GM19240 (cell line): ENCODE data around the gene KRTAP8-1.

ENCODE experiments used
- DNase-seq: peaks from one replicate; pipeline ENCODE4 v3.0.0; 2011; ENCODE audit warnings: low spot score; ENCODE audit not compliant: insufficient read length

KRTAP8-1 gene

DNA sequence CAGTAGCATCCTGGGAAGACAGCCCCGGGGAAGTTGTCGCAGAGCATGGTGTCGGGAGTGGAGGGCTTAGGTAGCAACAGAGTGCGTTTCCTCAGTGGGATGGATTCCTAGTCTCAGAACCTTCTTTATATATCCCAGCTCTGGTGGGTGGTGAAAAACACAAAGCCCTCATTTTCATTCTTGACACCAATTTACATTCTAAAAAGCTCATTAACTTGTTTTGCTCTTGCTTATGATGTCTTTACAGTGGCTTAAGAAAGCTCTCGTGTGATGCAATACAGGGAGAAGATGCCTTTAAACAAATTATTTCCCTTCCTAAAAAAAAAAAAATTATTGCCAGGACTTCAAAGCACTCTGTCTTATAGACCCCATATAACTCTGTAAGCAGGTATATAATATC lies at the start of gene KRTAP8-1:
Gene KRTAP8-1, minus strand, starts transcription at position 101 of the 400 bp plus-strand sequence. Its CDS starts 54 bp downstream, at position 47.
- no peak for DNase-seq

GRCh38 chr21:30847627-30848500 lies 34.8 kb upstream of the KRTAP8-1 start:
- DNase-seq, result no peak

DNA sequence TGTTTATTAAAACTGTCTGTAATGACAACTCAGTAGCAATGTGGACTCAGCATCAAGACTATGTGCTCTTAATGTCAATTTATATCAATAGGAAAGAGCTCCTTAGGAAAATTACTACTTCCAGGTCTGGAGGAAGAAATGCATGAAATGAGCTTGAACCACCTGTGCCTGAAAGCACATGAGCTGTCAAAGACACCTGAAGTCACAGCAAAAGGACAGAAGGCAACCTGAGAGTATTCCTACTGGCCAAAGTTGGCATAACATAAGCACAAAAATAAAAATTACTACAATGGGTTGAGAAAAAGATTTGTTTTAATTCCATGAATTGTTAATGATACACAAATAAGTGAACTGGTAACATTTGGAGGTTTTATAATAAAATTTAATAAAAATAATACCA lies 29.9 kb upstream of the KRTAP8-1 start:
- no peak for DNase-seq

DNA sequence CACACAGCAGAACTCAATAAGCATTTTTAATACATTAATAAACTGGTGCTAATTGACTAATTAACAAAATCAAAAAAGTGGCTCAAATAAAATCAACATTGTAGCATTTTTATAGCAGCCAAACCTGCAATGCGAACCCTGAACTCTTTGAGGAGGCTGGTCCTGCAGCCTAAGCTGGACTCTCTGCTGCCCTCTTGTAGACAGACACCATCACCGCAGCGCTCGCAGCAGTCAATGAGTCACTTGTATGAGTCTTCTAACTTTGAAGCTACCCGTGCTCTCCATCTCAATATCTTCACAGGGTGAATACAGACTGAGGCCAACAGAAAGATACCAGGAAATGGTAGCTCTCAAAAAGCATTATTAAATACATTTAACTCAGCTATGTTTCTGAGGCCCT lies 26.2 kb upstream of the KRTAP8-1 start:
- no peak for DNase-seq

DNA sequence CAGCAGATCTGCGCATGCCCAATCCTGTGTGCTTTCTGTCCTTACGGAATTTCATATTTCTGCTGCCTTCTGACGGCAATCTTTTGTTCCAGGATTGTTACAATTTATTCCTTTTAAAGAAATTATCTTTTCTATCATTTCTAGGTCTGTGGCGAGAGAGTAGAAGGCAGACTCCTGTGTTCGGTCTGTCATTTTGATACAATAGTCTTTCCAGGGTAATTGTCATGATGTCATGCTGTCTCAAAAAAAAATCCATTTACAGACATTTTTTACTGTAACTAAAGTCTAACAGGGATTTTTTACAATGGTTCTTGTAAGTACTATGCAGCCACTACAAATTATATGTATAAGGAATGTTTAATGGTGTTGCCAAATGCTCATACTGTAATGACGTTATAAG lies 25.5 kb upstream of the KRTAP8-1 start:
- no peak for DNase-seq

GRCh38 chr21:30831194-30831765 lies 18.2 kb upstream of the KRTAP8-1 start:
- no peak for DNase-seq

DNA sequence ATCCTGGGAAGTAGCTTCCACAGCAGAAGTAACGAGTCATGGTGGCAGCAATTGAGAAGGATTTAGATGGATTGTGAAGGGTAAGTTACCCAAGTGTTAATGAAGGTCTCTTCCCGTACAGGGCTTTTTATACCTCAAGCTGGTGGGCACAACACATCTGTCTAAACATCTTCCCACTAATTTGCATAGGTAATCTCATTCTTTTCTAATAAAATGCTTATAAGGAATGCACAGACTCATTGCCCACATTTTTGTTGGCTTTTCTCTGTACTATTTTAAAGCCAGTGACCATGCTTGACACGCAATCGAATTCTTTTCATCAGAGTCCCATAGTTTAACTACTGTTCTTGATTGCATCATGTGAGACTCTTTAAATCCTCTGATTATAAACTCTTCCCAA lies 16.6 kb upstream of the KRTAP8-1 start, which contains the start of gene KRTAP7-1:
Gene KRTAP7-1, minus strand, starts transcription at position 101 of the 400 bp plus-strand sequence. Its CDS starts 61 bp downstream, at position 40.
- DNase-seq, result no peak

DNA sequence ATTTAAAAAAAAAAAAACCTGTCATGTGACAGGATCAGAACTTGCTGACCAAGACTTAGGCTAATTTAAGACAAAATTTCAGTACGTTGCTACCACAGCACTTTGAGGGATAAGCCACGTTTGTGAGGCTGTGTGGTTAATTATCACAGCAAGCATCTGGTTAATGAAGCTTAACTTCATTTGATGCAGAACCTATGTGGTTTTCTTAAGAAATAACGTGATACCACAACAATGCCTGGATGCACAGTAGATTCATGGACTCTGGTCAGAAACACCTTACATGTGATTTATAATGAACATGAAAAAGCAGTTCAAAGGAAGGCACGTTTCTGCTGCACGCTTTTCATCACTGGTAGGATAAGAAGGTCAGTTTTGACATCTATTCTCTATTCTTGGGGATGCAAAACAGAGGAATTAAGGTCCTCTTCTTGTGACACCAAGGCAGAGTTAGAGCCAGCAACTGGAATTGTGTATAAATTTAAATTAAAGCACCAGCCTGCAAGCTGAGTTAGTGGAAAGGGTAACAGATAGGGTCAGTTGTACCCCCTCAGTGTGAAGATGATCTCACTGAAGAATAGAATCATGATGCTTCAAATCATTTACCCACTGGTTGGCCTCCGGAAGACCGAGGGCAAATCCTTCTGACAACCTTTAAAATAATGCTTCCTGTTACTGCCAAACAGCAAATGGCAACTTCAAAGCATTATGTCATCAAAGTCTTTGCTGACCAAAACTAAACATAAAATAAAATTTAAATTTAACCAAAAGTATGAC lies 6.0 kb upstream of the KRTAP8-1 start:
- no peak for DNase-seq

DNA sequence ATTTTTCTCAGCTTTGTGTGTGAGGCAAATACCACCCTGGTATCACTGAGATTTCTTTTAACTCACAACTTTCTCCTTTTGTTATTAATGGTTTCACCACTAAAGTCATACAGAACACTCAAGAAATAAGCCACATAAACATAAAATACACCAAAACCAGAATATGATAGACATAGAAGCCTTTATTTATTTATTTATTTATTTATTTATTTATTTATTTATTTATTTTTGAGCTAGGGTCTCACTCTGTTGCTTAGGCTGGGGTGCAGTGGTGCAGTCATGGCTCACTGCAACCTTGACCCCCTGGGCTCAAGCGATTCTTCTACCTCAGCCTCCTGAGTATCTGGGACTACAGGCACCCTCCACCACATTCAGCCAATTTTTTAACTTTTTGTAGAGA lies 12.5 kb downstream of the KRTAP8-1 start:
- no peak for DNase-seq

DNA sequence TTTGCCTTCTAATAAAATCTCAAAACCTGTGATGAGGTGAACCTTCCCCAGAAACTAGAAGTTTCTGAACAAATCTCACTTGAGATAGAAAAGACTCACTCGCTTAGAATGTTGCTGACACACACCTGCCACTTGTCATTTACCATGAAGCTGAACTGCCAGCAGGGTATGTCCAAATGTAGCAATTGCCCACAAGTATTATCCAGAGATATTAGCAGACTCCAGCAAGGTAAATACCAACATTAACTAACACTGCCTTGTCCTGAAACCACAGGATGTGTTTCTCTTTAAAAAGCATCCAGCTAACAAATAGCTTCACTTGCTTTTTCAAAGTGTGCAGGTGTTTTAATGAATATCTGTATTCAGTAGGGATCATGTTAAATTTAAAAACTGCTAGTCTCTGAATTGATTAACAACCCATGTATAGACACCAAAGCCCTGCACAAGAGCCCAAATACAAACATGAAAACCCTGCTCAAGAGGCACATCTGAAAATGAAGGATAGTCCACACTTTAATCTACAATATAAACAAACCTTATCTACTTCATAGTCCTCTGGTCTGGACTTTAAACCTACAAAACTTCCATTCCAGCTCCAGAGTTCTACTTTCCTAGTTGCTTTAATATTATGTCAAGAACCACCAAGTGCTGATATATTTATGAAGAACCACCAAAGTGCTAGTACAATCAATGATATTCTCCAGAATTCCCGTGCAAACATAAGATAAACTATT lies 19.3 kb downstream of the KRTAP8-1 start:
- no peak for DNase-seq

DNA sequence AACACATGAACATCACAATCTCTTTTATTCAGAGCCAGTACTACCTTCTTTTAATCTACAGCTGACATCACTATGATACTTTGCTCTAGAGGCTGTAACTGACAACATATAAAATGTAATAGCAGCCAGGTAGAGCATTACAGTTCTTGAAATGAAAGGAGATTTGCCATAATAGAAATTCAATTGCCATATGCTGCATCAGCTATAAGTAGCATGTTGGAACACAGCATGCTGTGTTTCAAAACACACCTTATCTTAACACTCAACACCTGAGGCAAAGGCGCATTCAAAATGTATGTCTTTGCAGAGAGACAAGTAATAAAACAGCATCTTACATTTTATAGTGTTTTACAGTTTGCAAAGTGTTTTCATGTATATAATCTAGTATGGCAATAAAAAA lies 33.8 kb downstream of the KRTAP8-1 start:
- no peak for DNase-seq

- no peak for DNase-seq
These were observed 43.2 kb downstream of the KRTAP8-1 start for GRCh38 chr21:30769724-30770431.
